Stimulated activated CD4-positive, alpha-beta T cell treated with anti-CD3 and anti-CD28 coated beads, TNF-alpha, amount 100 ng/mL, for 48 hours (primary cell): ENCODE data around the gene G2E3.
"Not testable (repeated sequence)": the region's sequence is repeated elsewhere in the genome, so short reads cannot be mapped to it uniquely, and the experiment has no call there.

Experiments
- DNase-seq, 3 donors: peaks; one replicate each; pipeline ENCODE4 v3.0.0-alpha.2; 2020; ENCODE audit warnings: low read depth in 3 of 3

The G2E3 gene

GRCh38 chr14:30604696-30605095 is 45.7 kb downstream of the G2E3 start:
- not testable (repeated sequence) for DNase-seq

GRCh38 chr14:30607156-30607780 is 48.3 kb downstream of the G2E3 start:
- DNase-seq = no peak

GRCh38 chr14:30608533-30609006 is 49.6 kb downstream of the G2E3 start:
- no peak for DNase-seq

- no peak for DNase-seq
Measured at GRCh38 chr14:30610787-30611343, 51.9 kb downstream of the G2E3 start.

- DNase-seq = no peak
Measured at GRCh38 chr14:30614155-30614554, 55.2 kb downstream of the G2E3 start.

GRCh38 chr14:30620178-30620577 is 61.2 kb downstream of the G2E3 start:
- DNase-seq = no peak

GRCh38 chr14:30621354-30621939 is 62.5 kb downstream of the G2E3 start:
- no peak for DNase-seq

GRCh38 chr14:30621940-30622830 is 63.2 kb downstream of the G2E3 start, which contains the start of gene SCFD1:
Gene SCFD1 (plus strand): TSS chr14:30622319. CDS start chr14:30622339, 20 bp downstream.
- DNase-seq = peak; percentile 80 to 93 (median 89)

- DNase-seq = no peak
Measured at GRCh38 chr14:30623412-30624131, 64.6 kb downstream of the G2E3 start.

- no peak for DNase-seq
Measured at GRCh38 chr14:30624132-30624423, 65.1 kb downstream of the G2E3 start.

- no peak for DNase-seq
Measured at GRCh38 chr14:30625533-30625932, 66.6 kb downstream of the G2E3 start.

- not testable (repeated sequence) for DNase-seq
Measured at GRCh38 chr14:30629432-30629831, 70.5 kb downstream of the G2E3 start.

- DNase-seq = no peak
Measured at GRCh38 chr14:30630248-30630647, 71.3 kb downstream of the G2E3 start.

- no peak for DNase-seq
Measured at GRCh38 chr14:30632730-30633129, 73.8 kb downstream of the G2E3 start.

- DNase-seq = no peak
Measured at GRCh38 chr14:30638926-30639325, 80.0 kb downstream of the G2E3 start.

- DNase-seq = no peak
Measured at GRCh38 chr14:30641207-30641606, 82.2 kb downstream of the G2E3 start.

- not testable (repeated sequence) for DNase-seq
Measured at GRCh38 chr14:30644462-30644861, 85.5 kb downstream of the G2E3 start.

GRCh38 chr14:30645600-30645999 is 86.6 kb downstream of the G2E3 start:
- DNase-seq = no peak

GRCh38 chr14:30648471-30648870 is 89.5 kb downstream of the G2E3 start:
- no peak for DNase-seq

- DNase-seq = no peak
Measured at GRCh38 chr14:30651937-30652336, 93.0 kb downstream of the G2E3 start.

- DNase-seq = no peak
Measured at GRCh38 chr14:30655124-30655523, 96.2 kb downstream of the G2E3 start.

GRCh38 chr14:30655658-30656057 is 96.7 kb downstream of the G2E3 start:
- no peak for DNase-seq
